Thyroid gland (tissue), 4 donors: ENCODE results near the gene CAPN10.

ENCODE experiments used
- POLR2A ChIP-seq, 2 donors: fragments of 450-650 bp; IDR thresholded peaks; one replicate each; pipeline ENCODE4 v1.6.1; 2017; ENCODE audit warnings: antibody characterized with exemption in 2 of 2, mild to moderate bottlenecking in 2 of 2, moderate library complexity in 1 of 2
- TF ChIP-seq, protein P1 (sequence below), 6 experiments: fragments of 200-600 bp in 3 of 6; fragments of 450-650 bp in 3 of 6; sonication (generic) in 3 of 6; IDR thresholded peaks; one replicate each; pipeline ENCODE4 v1.5.1; 2016 to 2019; ENCODE audit warnings: antibody characterized with exemption in 6 of 6, mild to moderate bottlenecking in 2 of 6, inconsistent platforms in 1 of 6, moderate library complexity in 1 of 6

DNA sequence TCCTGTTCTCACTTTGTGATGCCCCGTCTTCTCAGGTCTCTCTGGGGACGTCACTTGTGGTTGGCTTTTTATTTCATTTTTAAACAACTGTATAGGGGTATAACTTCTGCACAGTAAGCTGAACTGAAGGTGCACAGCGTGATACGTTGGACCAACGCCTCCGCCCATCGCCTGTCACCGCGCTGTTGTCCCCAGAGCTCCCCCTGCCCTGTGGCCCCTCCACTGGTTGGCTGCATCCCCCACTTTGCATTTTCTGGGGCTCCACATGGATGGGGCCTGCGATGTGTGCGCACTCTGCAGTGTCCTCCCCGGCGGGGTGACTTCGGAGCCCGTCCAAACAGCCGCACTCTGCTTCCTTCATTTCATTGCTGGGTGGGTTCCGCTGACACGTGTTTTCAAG lies 53.0 kb downstream of the CAPN10 start:
- TF ChIP-seq POLR2A (IDR thresholded peaks at IDR 0.05): no peak
- TF ChIP-seq, protein P1, sequence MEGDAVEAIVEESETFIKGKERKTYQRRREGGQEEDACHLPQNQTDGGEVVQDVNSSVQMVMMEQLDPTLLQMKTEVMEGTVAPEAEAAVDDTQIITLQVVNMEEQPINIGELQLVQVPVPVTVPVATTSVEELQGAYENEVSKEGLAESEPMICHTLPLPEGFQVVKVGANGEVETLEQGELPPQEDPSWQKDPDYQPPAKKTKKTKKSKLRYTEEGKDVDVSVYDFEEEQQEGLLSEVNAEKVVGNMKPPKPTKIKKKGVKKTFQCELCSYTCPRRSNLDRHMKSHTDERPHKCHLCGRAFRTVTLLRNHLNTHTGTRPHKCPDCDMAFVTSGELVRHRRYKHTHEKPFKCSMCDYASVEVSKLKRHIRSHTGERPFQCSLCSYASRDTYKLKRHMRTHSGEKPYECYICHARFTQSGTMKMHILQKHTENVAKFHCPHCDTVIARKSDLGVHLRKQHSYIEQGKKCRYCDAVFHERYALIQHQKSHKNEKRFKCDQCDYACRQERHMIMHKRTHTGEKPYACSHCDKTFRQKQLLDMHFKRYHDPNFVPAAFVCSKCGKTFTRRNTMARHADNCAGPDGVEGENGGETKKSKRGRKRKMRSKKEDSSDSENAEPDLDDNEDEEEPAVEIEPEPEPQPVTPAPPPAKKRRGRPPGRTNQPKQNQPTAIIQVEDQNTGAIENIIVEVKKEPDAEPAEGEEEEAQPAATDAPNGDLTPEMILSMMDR (IDR thresholded peaks at IDR 0.05): no peak
